OCI-LY7 (cell line): Measurements from ENCODE around the gene ZNF283.
"Not testable (repeated sequence)": the region's sequence is repeated elsewhere in the genome, so short reads cannot be mapped to it uniquely, and the experiment has no call there.

Source experiments
- CTCF ChIP-seq: fragments of 200-600 bp; sonication (generic); conservative IDR thresholded peaks from 2 replicates; pipeline ENCODE4 v1.5.1; 2014; ENCODE audit warnings: mild to moderate bottlenecking, antibody characterized with exemption, low read length, moderate library complexity, mixed read lengths
- EZH2phosphoT487 ChIP-seq: fragments of 200-600 bp; sonication (generic); IDR thresholded peaks from 2 replicates; pipeline ENCODE4 v1.6.1; 2018; ENCODE audit warnings: low read depth, borderline replicate concordance, mild to moderate bottlenecking, mixed run types, antibody characterized with exemption, low read length, moderate library complexity, mixed read lengths

GRCh38 chr19:43866923-43867322, 39.8 kb downstream of the ZNF283 start:
- TF ChIP-seq CTCF, EZH2phosphoT487: not testable (repeated sequence)
